GM12878 (cell line): Measurements from ENCODE around the gene PRM3. TPM values are rescaled to one million over a fixed set of nuclear protein-coding genes. Genes with fewer than 3 reads are reported as not detected.

Source experiments
- ATF2 ChIP-seq: IDR thresholded peaks from 2 replicates; pipeline ENCODE4 v1.6.1; 2012; ENCODE audit warnings: low read length, inconsistent platforms
- CREB1 ChIP-seq: IDR thresholded peaks from 2 replicates; pipeline ENCODE4 v1.6.1; 2012; ENCODE audit warnings: low read depth, mild to moderate bottlenecking, inconsistent platforms
- MYB ChIP-seq: fragments of 150-350 bp; IDR thresholded peaks from 2 replicates; pipeline ENCODE4 v1.6.1; 2014; ENCODE audit warnings: mild to moderate bottlenecking, low read depth, low read length, borderline replicate concordance
- NKRF ChIP-seq: fragments of 450-650 bp; conservative IDR thresholded peaks from 2 replicates; pipeline ENCODE4 v1.6.1; 2017; ENCODE audit warnings: mild to moderate bottlenecking, moderate library complexity
- NR2C2 ChIP-seq: IDR thresholded peaks from 2 replicates; pipeline ENCODE4 v1.6.1; 2011; ENCODE audit warnings: borderline replicate concordance, low read depth; ENCODE audit not compliant: control insufficient read depth, insufficient read length
- RAD21 ChIP-seq: IDR thresholded peaks from 2 replicates; pipeline ENCODE4 v1.6.1; 2011; ENCODE audit warnings: mild to moderate bottlenecking, low read depth, low read length, moderate library complexity; ENCODE audit not compliant: insufficient read depth
- SMAD5 ChIP-seq: IDR thresholded peaks from 2 replicates; pipeline ENCODE4 v1.6.1; 2016; ENCODE audit warnings: antibody characterized with exemption, low read depth
- TCF7 ChIP-seq: IDR thresholded peaks from 2 replicates; pipeline ENCODE4 v1.6.1; 2014; ENCODE audit warnings: antibody characterized with exemption, borderline replicate concordance
- ZBTB33 ChIP-seq: fragments of 450-650 bp; IDR thresholded peaks from 2 replicates; pipeline ENCODE4 v1.6.1; 2017; ENCODE audit warnings: mild to moderate bottlenecking
- polyA plus RNA-seq, 11 experiments: library from polyadenylated mRNA; depleted of rRNA in 4 of 11; unstranded in 6 of 11; stranded (reverse) in 5 of 11; fragments of >200 nt; fragmentation: Nextera tagmentation in 4 of 11; fragmentation: Illumina TruSeq in 1 of 11; extraction: Ambion mirVana in 4 of 11; extraction: Trizol in 1 of 11; gene quantifications; 1 replicate in 1 of 11; 2 replicates in 10 of 11; pipeline versions ENCODE4 v1.2.1 to v1.2.3, GENCODE V29; 2011 to 2016; ENCODE audit warnings: inconsistent platforms in 2 of 11, missing spikeins in 2 of 11, low read depth in 1 of 11
- total RNA-seq, 4 experiments: library from RNA; depleted of rRNA in 3 of 4; stranded (reverse); fragments of >200 nt in 3 of 4; fragmentation: Illumina TruSeq in 1 of 4; extraction: Trizol in 1 of 4; gene quantifications; 2 replicates each; pipeline versions ENCODE4 v1.2.1 to v1.2.3, GENCODE V29; 2013 to 2021

Gene PRM3
- total and polyA plus RNA-seq, 10 of the 15 experiments (the other 5 are each of a cell fraction or from before 2014, with no cell fraction given), result not detected

DNA sequence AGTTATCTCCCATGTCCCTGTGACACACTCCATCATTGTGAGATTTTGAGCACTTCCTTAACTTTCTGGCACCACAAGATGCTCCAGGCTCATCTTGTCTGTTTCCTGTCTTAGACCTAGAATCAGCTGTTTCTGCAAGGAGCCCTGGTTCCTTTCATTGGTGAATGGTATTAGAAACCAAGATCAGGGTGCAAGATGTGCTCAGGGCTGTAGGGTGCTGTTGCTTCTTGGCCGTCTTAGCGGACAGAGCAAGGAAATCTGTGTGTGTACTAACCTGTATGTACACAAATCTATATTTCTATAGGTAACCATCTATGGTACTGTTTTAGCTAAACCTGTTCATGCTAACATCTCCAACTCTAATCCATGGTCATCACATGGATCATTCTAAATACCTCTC is 15.8 kb upstream of the PRM3 start (continued):
- TF ChIP-seq ZBTB33 (no peak), NKRF (no peak), TCF7 (no peak), NR2C2 (no peak), ATF2 (no peak), MYB (no peak), SMAD5 (no peak), CREB1 (no peak), RAD21 (no peak)
- TF ChIP-seq, all 136 proteins: peak for 0
